GM12891 (cell line): Measurements from ENCODE around the gene NRIP3.

Experiments
- DNase-seq: peaks from one replicate; pipeline ENCODE4 v3.0.0; 2011; ENCODE audit warnings: low spot score; ENCODE audit not compliant: insufficient read length
- FAIRE-seq: peaks from 2 replicates; lab custom pipeline; 2011; peaks lifted over from hg19 to GRCh38; lab: Jason Lieb, UNC
- PAX5 ChIP-seq: IDR thresholded peaks from 2 replicates; pipeline ENCODE4 v1.6.1; 2011; ENCODE audit warnings: low read length, moderate library complexity, mild to moderate bottlenecking; ENCODE audit not compliant: insufficient read depth, severe bottlenecking
- POLR2A ChIP-seq: IDR thresholded peaks from 2 replicates; pipeline ENCODE4 v1.6.1; 2011; ENCODE audit warnings: low read depth, low read length, control low read depth
- POLR2AphosphoS5 ChIP-seq: IDR thresholded peaks from 2 replicates; pipeline ENCODE4 v1.6.1; 2011; ENCODE audit warnings: low read depth, low read length, control low read depth
- POU2F2 ChIP-seq: IDR thresholded peaks from 2 replicates; pipeline ENCODE4 v1.6.1; 2011; ENCODE audit warnings: low read depth, mild to moderate bottlenecking, control low read depth, low read length, moderate library complexity
- SPI1 ChIP-seq: IDR thresholded peaks from 2 replicates; pipeline ENCODE4 v1.6.1; 2011; ENCODE audit warnings: low read depth, low read length, control low read depth
- TAF1 ChIP-seq: IDR thresholded peaks from 2 replicates; pipeline ENCODE4 v1.6.1; 2011; ENCODE audit warnings: low read depth, low read length, control low read depth

Gene NRIP3

DNA sequence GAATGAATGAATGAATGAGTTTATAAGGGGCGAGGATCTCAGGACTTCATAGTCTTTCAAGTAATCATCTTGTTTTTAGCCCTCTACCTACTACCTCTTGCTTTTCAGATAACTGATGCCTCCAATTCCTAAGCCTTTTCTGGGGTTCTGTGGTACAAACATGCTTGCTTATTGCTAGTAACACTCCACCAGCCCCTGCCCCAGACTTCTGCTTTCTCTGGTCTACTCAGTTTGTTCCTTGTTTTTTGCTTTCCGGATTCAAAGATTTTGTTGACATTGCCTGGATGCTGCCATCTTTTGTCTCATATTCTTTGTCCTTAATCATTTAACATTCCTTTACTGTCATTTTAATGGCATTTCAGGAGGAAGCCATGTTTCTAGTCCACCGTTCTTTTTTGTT lies 30.7 kb downstream of the NRIP3 start:
- DNase-seq (no peak), FAIRE-seq (no peak)
- TF ChIP-seq SPI1 = no peak

DNA sequence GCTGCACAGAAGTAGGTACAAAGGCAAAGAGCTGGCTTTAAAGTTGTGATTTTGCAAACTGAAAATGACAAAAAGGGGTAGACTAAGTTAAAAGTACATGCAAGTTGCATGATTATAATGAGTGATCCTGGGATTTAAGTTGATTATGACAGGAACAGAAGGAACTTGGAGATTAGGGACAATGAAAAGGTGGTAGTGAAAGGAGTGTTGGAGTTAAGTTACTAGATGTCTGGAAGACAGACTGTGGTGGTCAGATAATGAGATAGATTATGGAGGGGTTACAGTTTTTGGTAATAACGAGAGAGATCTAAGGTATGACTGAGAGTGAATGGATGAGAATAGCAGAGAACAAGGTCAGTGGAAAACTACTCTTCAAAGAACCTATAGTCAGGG lies 31.9 kb downstream of the NRIP3 start:
- FAIRE-seq = no peak
- no peak for TF ChIP-seq SPI1
- TF ChIP-seq POLR2AphosphoS5 = no peak
- TF ChIP-seq POU2F2 = no peak
- TF ChIP-seq POLR2A = no peak
- TF ChIP-seq TAF1 = no peak
- TF ChIP-seq PAX5 = no peak

GRCh38 chr11:8971196-8971923 lies 32.4 kb downstream of the NRIP3 start:
- DNase-seq = no peak
- TF ChIP-seq POLR2AphosphoS5 (no peak), SPI1 (no peak), POLR2A (no peak), PAX5 (no peak)
- no peak for FAIRE-seq

More for the DNA sequence above, 31.9 kb downstream of the NRIP3 start:
- no peak for DNase-seq

- TF ChIP-seq PAX5 (no peak), SPI1 (peak; percentile 31)
- FAIRE-seq = no peak
- no peak for DNase-seq
Observed at GRCh38 chr11:8967184-8967583, 36.6 kb downstream of the NRIP3 start.

DNA sequence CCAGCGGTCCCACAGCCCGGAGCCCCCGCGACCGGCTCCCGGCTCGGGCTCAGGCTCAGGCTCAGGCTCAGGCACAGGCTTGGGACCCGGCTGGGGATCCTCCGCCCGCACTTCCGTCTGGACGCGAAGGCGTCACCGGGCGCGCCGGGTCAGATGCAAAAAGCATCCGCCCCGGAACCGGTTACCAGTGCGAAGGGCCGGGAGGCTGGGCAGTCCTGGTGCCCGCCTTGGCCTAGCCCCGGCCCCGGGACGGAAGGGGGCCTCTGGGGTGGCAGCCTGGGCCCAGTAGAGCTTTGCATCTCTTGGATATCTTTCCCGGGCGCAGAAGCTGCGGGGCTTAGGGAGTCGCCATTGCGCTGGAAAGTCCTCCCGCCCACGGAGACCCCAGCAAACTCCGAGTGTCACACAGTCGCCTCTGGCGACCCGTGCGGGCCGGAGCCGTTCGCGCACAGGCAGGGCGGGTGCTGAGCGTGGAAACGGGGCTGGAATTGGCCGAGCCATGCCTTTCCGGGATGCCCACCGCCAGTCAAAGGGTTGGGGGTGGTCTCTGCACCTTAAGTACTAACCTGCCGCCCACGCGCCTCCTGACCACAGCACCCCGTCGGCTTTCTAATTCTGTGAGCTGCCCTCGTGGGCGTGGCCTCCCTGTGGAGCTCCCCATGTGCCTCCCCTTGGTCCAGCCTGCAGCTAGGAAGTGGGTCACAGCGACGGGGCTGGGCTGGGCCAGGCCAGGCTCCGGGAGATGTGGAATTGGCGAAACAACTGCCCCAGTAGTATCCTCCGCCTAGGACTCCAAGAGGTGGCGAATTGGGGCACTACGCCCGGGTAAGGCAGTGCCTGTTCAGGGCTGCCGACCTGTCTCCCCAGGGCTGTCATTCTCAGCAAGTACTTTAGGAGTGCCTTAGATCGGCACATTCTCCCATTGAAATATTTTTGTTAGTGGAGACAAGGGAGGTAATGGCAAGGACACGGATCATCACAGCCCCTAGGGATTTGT lies 39.2 kb downstream of the NRIP3 start, which contains the start of gene TMEM9B:
TSS of gene TMEM9B (minus strand) at position 119 of the 997 bp plus-strand sequence. CDS start 129 bp downstream, outside the sequence.
- peak; percentile 79 for DNase-seq
- peak; percentile 89 for TF ChIP-seq POU2F2
- TF ChIP-seq PAX5 = no peak
- TF ChIP-seq POLR2A = peak; percentile 41; the same call in 1 of the 2 replicates
- TF ChIP-seq TAF1 = peak; percentile 45
- TF ChIP-seq SPI1 = peak; percentile 58
- peak; percentile 83 for TF ChIP-seq POLR2AphosphoS5
- peak; percentile 98 for FAIRE-seq

- FAIRE-seq (peak; percentile 28), DNase-seq (peak; percentile 75)
- TF ChIP-seq SPI1 = no peak
- no peak for TF ChIP-seq POLR2AphosphoS5
Observed at GRCh38 chr11:8963569-8964323, 40.1 kb downstream of the NRIP3 start.

- FAIRE-seq = peak; percentile 65
- DNase-seq = no peak
- TF ChIP-seq POLR2AphosphoS5 = no peak
- TF ChIP-seq PAX5 = no peak
- no peak for TF ChIP-seq SPI1
- TF ChIP-seq POLR2A = no peak
- TF ChIP-seq TAF1 = no peak
- TF ChIP-seq POU2F2 = no peak
Observed at GRCh38 chr11:8962841-8963240, 41.0 kb downstream of the NRIP3 start.

- DNase-seq (no peak), FAIRE-seq (no peak)
- TF ChIP-seq PAX5 (no peak), TAF1 (no peak), POLR2A (no peak), POU2F2 (no peak), POLR2AphosphoS5 (no peak), SPI1 (no peak)
Observed at GRCh38 chr11:8961401-8961800, 42.4 kb downstream of the NRIP3 start.

- TF ChIP-seq POLR2A (no peak), PAX5 (no peak), POLR2AphosphoS5 (no peak), POU2F2 (no peak), SPI1 (no peak), TAF1 (no peak)
- peak; percentile 57 for DNase-seq
- peak; percentile 85 for FAIRE-seq
Observed at GRCh38 chr11:8959546-8960166, 44.1 kb downstream of the NRIP3 start.
